Stimulated activated CD8-positive, alpha-beta memory T cell treated with anti-CD3 and anti-CD28 coated beads, Interleukin-12 subunit alpha, Interleukin-12 subunit beta, amount 100 ng/mL, for 24 hours (primary cell): Measurements from ENCODE around the gene ADAMTS3.
"Not testable (repeated sequence)": the region's sequence is repeated elsewhere in the genome, so short reads cannot be mapped to it uniquely, and the experiment has no call there.

ENCODE experiments used
- DNase-seq: peaks from one replicate; pipeline ENCODE4 v3.0.0-alpha.2; 2020; ENCODE audit errors: extremely low read depth

Gene ADAMTS3

DNA sequence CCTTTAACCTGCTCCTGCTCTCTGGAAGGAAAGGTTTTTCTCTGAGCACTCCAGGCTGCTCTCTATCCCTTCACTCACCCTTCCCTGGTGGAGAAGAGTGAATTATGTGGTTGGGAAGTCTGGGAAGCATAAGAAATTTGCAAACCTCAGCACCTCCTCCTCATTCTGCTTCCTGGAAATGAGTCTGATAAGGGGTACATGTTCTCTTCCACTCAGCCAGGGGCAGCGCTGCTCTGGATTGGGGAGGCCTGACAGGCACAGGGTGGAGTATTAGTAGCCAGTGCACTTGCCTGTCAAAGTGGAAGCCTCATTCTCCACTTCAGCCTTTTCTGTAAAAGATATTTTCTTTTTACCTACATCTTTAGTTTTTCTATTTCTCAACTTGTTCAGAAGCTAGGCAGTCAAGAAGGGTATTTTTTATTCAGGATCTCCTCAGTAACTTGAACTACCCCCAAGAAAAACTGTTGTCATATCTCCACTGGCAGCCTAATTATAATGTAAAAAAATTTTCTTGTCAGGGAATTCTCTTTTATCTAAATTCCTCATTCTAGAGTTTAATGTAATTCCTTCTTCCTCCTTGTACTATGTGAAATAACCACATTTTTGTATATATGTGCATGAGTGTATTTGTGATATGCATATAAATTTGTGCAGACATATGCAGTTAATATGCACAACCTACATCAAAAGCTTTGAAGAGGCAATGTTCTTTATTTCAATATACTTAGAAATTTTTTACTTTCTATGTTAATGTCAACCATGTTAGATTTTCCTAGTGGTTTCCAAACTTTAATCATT is 15.3 kb downstream of the ADAMTS3 start:
- no peak for DNase-seq

DNA sequence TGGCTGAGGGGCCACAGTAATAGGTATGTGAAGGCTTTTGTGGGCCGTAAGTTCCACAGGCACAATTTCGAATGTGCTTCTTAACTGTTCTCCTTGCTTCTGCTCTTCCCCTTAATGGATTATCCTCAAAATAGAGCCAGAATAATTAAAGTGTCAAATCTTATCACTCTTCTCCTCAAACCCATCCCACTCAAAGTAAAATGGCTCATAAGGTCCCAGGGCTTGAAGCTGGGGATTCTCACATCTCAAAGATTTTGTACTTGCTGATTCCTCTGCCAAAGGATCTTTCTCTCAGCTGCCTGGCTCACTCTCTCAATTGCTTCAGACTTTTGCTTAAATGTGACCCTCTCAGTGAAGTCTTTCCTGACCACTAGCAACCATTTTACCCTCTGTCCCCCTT is 16.6 kb downstream of the ADAMTS3 start:
- no peak for DNase-seq

DNA sequence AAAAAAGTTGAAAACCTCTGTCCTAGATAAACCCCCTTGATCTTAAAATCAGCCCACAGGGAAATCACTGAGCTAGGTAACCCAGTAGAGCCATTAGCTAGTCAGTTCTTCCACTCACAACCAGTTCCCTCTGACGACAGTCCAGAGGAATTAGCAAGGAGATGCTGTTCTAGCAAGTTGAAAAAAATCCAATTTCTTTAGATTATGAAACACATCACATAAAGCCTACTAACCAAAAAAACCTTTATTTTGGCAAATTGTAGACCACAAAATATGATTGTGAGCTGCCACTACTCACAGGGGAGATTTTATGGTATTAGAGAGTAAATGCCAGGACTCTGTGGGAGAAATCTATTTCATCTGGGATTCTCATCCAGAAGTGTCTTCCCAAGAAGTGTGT is 22.6 kb downstream of the ADAMTS3 start:
- no peak for DNase-seq

DNA sequence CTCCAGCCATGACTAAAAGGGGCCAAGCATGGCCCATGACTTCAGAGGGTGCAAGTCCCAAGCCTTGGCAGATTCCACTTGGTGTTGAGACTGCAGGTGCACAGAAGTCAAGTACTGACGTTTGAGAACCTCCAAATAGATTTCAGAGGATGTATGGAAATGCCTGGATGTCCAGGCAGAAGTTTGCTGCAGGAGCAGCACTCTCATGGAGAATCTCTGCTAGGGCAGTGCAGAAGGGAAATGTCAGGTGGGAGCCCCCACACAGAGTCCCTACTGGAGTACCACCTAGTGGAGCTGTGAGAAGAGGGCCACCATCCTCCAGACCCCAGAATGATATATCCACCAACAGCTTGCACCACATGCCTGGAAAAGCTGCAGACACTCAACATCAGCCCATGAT is 28.3 kb downstream of the ADAMTS3 start:
- not testable (repeated sequence) for DNase-seq

DNA sequence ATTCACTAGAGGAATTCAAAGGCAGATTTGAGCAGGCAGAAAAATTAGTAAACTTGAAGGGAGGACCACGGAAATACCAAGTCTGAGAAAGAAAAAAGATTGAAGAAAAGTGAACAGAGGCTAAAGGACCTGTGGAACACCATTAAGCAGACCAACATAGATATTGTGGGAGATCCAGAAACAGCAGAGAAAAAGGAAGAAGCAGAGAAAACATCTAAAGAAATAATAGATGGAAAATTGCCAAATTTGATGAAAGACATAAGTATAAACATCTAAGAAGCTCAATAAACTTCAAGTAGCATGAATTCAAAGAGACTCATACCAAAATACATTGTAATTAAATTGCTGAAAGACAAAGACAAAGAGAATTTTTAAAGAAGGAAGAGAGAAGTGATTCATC is 31.0 kb downstream of the ADAMTS3 start:
- DNase-seq = no peak

DNA sequence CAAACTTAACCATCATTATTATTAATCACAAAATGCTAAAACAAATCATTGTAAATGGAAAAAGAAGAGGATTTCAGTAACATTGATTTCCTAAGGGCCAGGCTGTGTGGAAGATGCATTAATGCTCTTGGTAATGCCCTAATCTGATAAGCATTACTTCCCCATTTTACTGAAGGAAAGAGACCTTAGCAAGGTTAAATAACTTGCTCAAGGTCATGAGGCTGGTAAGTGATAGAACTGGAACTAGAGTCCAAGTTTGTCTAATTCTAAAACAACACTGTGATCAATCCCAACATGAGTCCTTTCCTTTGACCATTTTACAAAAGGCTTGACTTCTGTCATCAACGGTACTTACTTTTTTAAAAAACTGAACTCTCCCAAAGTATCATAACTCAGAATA is 32.6 kb downstream of the ADAMTS3 start:
- no peak for DNase-seq

DNA sequence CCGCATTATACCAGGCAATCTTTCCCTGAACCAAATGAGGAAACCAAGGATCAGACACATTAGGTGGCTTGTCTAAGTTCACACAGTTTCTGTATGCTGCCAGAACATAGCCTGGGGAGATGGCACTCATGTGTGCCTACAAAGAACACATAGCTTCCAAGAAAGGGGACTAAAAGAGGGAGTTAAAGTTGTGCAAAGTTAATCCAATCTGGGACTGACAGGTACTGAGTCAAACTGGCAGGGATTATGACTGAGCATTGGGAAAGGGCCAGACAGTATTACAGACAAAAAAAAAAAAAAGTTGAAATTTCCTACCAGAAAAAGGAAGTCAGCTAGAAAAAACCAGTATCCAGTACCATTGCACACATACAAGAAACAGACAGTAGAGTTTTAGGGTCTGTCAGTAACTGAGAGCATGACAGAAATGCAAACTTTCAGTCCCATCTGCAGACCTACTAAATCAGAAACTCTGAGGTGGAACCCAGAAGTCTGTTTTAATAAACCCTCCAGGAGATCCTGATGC is 37.2 kb downstream of the ADAMTS3 start:
- no peak for DNase-seq

DNA sequence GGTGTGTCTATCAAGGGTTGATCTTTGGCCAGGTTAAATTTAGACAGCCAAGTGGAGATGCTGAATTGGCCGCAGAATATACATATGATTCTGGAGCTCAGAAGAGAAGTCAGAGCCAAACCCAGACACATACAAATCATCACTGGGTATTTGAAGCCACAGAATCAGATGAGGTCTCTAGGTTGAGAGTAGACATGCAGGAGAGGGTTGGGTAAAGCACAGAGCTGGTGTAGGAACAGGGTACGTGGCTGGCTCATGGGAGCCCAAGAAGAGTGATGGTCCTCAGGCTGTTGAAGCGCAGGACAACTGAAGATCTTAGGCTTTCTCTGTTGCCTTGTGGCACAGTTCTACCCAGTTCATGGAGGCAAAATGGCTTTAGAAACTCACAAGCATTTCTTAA is 37.7 kb downstream of the ADAMTS3 start:
- no peak for DNase-seq

DNA sequence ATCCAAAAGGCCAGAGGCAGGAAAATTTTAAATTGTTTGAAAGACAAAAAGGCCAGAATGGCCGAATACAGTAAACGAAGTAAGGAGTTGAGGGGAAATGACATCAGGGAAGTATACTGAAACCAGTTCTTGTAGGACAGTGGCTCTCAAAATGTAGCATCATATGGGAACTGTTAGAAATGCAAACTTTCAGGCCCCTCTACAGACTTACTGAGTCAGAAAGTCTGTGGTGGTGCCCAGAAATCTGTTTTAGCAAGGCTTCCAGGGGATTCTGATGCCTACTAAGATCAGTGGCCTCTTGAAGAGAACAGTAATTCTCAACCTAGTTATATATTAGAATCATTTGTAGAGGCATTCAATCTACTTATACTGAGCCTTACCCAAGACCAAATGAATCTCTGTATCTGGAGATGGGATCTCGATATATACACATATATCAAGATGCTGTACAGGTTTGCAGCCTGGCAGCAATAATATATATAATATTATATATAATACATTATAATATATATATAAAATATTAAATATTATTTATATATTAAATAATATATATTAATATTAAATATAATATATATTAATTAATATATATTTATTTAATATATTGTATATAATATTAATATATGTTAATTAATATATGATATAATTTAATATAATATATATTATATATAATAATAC is 39.7 kb downstream of the ADAMTS3 start:
- no peak for DNase-seq

DNA sequence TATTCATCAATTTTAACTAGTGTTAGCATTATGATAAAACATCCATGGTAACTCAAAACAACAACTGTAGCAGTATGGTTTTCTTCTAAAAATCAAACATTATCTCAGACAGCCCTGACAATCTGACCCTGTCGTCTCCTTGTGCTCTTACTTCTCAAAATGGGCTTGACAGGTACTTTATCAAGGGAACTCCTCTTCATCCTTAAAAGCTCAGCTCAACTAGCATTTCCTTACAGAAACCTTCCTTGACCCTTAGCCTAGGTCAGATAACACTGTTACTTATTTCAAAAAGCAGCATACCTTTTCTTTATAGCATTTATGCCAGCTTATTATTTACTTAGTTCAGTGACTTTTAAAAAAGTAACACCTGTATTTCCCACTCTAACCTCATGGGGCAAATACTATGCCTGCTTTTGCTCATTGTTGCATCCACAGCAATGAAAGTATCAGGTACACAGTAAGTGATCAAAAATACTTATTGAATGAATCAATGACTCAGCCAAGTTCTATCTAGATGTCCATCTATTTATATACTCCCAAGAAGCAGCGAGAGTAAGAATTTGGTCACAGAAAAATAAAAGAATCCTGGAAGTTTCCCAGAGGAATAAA is 41.9 kb downstream of the ADAMTS3 start:
- DNase-seq = no peak

DNA sequence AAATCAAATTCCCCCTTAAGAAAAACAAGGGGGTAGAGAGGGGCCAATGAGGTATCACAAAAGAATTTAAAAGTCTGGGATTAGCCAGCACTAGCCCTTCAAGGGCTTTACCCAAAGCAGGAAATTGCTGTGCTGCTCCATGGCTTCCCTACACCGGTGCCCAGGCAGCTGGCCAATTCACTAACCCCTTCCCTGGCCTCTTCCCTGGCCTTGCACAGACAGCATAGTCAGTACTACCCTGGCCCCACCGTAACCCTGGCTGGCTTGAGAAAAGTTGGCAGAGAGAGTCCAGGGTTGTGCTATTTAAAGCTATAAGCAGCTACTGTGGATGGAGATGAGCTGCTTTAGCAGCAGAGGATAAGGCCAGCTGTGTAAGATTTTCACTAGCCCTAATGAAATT is 43.1 kb downstream of the ADAMTS3 start:
- no peak for DNase-seq

DNA sequence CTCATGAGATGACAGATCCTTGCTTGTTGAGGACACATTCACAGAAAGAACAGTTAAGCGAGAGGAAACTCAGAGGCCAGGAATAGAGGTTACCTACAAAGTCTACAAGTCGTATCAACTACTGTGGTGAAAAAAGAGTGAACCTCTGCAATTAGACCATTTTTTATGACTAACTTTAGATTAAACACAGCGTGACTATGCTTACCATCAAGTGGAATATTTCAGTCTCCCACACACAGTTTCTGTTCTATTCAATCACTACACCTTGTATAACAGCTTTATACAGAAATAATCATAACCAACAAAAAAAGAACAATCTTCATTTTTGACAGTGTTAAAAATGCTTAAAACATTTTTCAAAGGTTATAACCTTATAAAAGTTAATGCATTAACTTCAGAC is 46.6 kb downstream of the ADAMTS3 start:
- DNase-seq = no peak

DNA sequence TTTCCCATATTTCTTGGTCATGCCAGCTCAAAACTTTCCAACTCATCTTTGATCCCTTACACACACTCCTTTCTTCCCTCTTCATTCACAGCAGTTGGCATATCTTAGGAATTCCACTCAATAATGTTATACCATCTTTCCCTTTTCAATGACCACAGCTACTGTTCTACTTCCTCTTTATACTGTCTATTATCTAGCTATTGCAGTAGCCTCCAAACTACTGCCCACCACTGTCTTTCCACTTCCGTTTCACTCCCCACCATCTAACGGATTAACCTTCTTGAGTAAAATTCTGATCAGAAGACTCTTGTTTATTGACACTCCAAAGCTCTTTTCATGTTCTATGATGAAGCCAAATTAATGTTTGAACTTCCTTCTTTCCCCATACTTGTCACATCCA is 55.8 kb downstream of the ADAMTS3 start:
- no peak for DNase-seq

DNA sequence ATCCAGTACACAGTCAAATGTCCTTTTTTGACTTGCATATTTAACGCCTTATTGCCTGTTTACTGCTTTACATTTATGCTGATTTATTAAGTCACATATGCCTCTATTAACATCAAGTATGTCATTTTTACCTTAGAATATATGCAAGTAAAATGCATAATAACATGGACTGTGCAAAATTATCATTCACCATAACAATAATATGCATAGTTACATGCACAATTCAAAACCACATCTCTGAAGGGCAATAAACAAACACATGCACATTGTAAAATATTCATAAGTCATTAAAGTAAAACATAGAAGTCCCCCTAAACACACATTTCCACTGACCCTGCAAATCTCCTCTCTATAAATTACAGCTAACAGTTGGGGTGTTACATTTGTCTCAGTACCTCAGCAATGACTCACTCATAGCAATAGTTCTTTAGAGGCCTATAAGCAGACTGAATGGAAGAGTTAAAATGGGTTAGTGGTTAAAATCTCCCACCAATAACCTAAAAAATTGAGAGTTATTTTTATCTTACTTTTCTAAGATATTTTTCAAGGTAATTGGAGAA is 61.1 kb downstream of the ADAMTS3 start:
- no peak for DNase-seq

DNA sequence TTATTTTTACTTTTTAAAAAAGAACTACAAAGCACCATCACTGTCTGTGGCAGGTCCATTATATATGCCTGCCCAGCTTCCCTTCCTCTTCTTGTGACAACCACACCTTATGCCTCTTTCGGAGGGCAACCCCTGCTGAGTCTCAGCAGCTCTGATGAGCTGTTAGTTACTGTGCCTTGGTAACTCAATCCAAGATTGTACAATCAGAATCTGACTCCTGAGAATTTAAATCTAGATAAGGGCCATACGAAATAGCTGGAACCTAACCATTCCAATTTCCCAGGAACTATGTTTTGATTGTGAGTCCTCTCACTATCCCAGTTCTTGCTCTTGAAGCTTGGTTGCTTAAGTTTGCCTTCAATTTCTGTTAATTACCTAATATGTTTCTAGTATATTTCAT is 61.9 kb downstream of the ADAMTS3 start:
- DNase-seq = no peak

DNA sequence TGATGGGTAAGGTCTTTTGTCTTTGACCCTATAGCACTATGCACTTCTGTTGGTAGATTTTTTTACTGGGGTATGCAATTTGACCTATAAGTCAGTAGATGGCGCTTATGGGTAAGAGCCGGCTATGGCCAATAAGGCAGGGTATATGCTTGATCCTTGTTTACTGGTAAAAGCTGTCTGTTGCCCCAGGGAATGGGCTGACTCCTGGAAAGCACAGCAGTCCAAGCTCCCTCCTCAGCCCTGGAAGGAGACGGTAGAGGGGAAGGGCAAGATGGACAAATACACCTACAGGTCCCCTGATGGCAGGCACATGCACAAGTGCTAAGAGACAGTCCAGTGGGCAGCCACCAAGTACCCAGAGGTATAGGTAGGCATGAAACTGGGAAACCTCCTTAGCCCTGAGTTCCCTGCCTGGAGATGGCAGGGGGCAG is 63.7 kb downstream of the ADAMTS3 start:
- DNase-seq = no peak

DNA sequence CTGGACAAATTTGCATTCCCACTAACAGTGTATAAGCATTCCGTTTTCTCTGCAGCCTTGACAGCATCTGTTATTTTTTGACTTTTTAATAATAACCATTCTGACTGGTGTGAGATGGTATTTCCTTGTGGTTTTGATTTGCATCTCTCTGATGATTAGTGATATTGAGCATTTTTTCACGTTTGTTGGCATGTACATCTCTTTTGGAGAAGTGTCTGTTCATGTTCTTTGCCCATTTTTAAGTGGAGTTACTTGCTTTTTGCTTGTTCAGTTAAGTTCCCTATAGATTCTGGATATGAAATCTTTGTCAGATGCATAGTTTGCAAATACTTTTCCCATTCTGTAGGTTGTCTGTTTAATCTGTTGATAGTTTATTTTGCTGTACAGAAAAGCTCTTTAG is 68.8 kb downstream of the ADAMTS3 start:
- DNase-seq = no peak

DNA sequence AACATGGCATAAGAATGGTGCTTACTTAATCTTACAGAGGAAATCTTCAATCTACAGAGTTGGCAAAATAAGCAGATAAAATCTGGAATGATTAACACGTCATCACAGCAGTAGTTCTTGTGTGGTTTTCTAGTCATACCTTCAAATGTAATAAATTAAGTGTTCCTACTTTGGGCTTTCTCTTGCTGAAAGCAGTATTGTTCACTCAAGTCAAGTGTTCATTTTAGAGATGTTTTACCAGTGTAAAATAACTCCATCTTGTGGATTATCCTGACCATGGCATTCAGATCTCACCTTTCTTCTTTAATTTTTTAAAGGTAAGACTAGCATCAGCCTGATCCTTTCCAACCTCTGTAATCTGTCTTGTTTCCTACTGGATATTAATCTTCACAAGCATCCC is 72.9 kb downstream of the ADAMTS3 start:
- no peak for DNase-seq

DNA sequence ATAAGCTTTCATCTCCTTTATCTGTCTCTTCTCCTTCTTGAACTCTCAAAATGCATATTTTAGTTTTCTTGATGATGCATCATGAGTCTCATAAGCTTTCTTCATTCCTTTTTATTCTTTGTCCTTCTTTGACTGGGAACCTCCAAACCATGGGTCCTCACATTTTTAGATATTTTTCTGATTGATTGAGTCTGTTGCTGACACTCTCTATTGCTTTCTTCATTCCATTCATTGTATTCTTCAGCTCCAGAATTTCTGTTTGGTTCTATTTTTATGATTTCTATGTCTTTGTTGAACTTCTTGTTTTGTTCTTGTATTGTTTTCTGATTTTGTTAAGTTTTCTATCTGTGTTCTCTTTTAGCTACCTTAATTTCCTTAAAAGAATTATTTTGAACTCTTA is 74.9 kb downstream of the ADAMTS3 start:
- DNase-seq = no peak

DNA sequence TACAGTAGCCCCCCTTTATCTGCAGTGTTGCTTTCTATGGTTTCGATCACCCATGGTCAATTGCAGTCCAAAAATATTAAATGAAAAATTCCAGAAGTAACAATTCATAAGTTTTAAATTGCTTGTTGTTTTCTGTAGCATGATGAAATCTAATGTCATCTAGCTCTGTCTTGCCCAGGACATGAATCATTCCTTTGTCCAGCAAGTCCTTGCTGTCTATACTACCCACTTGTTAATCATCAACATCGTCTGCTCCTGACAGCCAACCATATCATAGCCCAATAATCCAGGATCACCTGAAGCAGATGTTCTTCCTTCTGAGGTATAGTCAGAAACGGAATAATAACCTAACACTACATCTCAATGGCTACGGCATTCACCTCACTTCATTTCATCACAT is 79.8 kb downstream of the ADAMTS3 start:
- DNase-seq = no peak

DNA sequence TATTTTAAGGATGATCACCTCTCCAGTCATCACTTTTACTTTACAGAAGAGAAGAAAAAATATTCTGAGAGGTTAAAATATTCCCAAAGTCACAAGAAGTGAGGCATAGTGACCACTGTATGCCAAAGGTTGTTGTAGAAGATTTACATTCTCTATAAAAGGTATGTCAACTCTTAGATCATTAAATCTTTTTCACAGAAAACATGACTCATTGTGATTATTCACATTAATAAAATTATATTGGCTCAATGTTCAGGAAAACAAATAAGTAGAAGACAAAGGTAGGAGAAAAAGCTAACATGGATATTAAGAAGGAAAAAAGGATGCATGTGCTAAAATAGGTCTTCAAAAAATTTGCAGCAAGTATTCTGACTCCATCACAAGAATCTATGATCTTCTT is 82.0 kb downstream of the ADAMTS3 start:
- no peak for DNase-seq

DNA sequence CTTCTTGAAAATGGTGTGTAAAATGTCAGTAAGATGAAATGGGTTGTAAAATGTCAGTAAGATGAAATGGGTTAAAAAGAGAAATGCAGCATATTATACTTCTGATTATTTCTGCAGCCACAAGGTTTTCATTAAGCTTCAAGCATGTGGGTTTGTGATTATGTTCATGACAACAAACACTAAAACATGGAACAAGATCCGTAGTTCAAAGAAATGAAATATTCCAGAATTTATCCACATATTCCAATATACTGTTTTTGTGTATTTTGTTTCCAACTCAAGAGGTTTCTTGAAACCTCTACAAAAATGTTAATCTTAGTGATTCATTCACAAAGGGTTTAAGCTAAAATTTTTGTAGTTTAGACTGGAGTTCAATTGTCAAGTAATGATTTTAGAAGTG is 84.0 kb downstream of the ADAMTS3 start:
- no peak for DNase-seq
